Mesenchymal stem cell (in vitro differentiated cells and primary cell): ENCODE data around the gene ANKS4B.

Experiments used
- DNase-seq: peaks from one replicate; pipeline ENCODE4 v3.0.0-alpha.2; 2013
- H2AFZ ChIP-seq: one replicate; pipeline ENCODE4 v1.6.1; 2013; ENCODE audit warnings: low read depth, mild to moderate bottlenecking, control low read depth, inconsistent platforms, low read length, moderate library complexity
- H2AK5ac ChIP-seq: 2 replicates; pipeline ENCODE4 v1.6.1; 2013; ENCODE audit warnings: low read length, moderate library complexity, mild to moderate bottlenecking, inconsistent platforms; ENCODE audit not compliant: severe bottlenecking
- H2BK120ac ChIP-seq: one replicate; pipeline ENCODE4 v1.6.1; 2013; ENCODE audit warnings: low read depth, mild to moderate bottlenecking, inconsistent platforms, low read length, moderate library complexity
- H2BK12ac ChIP-seq, 2 experiments: one replicate each; pipeline ENCODE4 v1.6.1; 2013; ENCODE audit warnings: inconsistent platforms in 2 of 2, low read length in 2 of 2, mild to moderate bottlenecking in 2 of 2, moderate library complexity in 2 of 2, control low read depth in 1 of 2
- H2BK15ac ChIP-seq: one replicate; pipeline ENCODE4 v1.6.1; 2013; ENCODE audit warnings: mild to moderate bottlenecking, low read depth, inconsistent platforms; ENCODE audit not compliant: poor library complexity, severe bottlenecking
- H2BK5ac ChIP-seq: 2 replicates; pipeline ENCODE4 v1.6.1; 2013; ENCODE audit warnings: low read depth, mild to moderate bottlenecking, low read length, control low read depth, inconsistent platforms; ENCODE audit not compliant: poor library complexity, severe bottlenecking
- H3K14ac ChIP-seq, 2 experiments: one replicate each; pipeline ENCODE4 v1.6.1; 2013; ENCODE audit warnings: inconsistent platforms in 2 of 2, low read length in 2 of 2, control low read depth in 1 of 2, mild to moderate bottlenecking in 1 of 2, moderate library complexity in 1 of 2
- H3K18ac ChIP-seq, 2 experiments: one replicate each; pipeline ENCODE4 v1.6.1; 2013; ENCODE audit warnings: inconsistent platforms in 2 of 2, low read length in 2 of 2, control low read depth in 1 of 2, low read depth in 1 of 2, mild to moderate bottlenecking in 1 of 2
- H3K23ac ChIP-seq, 2 experiments: one replicate each; pipeline ENCODE4 v1.6.1; 2013; ENCODE audit warnings: inconsistent platforms in 2 of 2, low read length in 2 of 2, mild to moderate bottlenecking in 2 of 2, moderate library complexity in 2 of 2, control low read depth in 1 of 2
- H3K27ac ChIP-seq: 2 replicates; pipeline ENCODE4 v1.5.1; 2013; ENCODE audit warnings: mild to moderate bottlenecking, moderate library complexity, low read length, control low read depth, inconsistent platforms; ENCODE audit not compliant: poor library complexity, severe bottlenecking
- H3K27me3 ChIP-seq, 2 experiments: 2 replicates each; pipeline versions ENCODE4 v1.6.1 to v1.7.0; 2013; ENCODE audit warnings: low read length in 2 of 2, mild to moderate bottlenecking in 2 of 2, moderate library complexity in 2 of 2, control low read depth in 1 of 2, inconsistent platforms in 1 of 2; ENCODE audit not compliant: control insufficient read depth in 1 of 2, insufficient read depth in 1 of 2
- H3K36me3 ChIP-seq, 2 experiments: 2 replicates each; pipeline versions ENCODE4 v1.6.1 to v1.7.0; 2013; ENCODE audit warnings: low read length in 2 of 2, control low read depth in 1 of 2, inconsistent platforms in 1 of 2, low read depth in 1 of 2, mild to moderate bottlenecking in 1 of 2; ENCODE audit not compliant: insufficient read depth in 2 of 2, control insufficient read depth in 1 of 2
- H3K4ac ChIP-seq, 2 experiments: one replicate each; pipeline ENCODE4 v1.6.1; 2013; ENCODE audit warnings: inconsistent platforms in 2 of 2, low read length in 2 of 2, mild to moderate bottlenecking in 2 of 2, moderate library complexity in 2 of 2, control low read depth in 1 of 2, low read depth in 1 of 2
- H3K4me1 ChIP-seq: 2 replicates; pipeline ENCODE4 v1.6.1; 2013; ENCODE audit warnings: low read depth, low read length, control low read depth; ENCODE audit not compliant: control insufficient read depth, insufficient read depth
- H3K4me2 ChIP-seq: 2 replicates; pipeline ENCODE4 v1.6.1; 2013; ENCODE audit warnings: low read length, mild to moderate bottlenecking, inconsistent platforms; ENCODE audit not compliant: poor library complexity, severe bottlenecking
- H3K4me3 ChIP-seq, 2 experiments: 2 replicates each; pipeline versions ENCODE4 v1.5.1 to v1.7.0; 2013; ENCODE audit warnings: low read length in 2 of 2, mild to moderate bottlenecking in 2 of 2, control low read depth in 1 of 2, low read depth in 1 of 2; ENCODE audit not compliant: insufficient read depth in 1 of 2
- H3K79me1 ChIP-seq: replicated peaks from 2 replicates; pipeline ENCODE4 v1.6.1; 2013; ENCODE audit warnings: mild to moderate bottlenecking, control low read depth, low read length, inconsistent platforms; ENCODE audit not compliant: poor library complexity, severe bottlenecking
- H3K9ac ChIP-seq: 2 replicates; pipeline ENCODE4 v1.7.0; 2013; ENCODE audit warnings: mild to moderate bottlenecking, low read length, moderate library complexity
- H3K9me3 ChIP-seq: 2 replicates; pipeline ENCODE4 v1.7.0; 2013; ENCODE audit warnings: mild to moderate bottlenecking, low read length; ENCODE audit not compliant: control insufficient read depth
- H4K8ac ChIP-seq: one replicate; pipeline ENCODE4 v1.6.1; 2013; ENCODE audit warnings: inconsistent platforms, mild to moderate bottlenecking, low read length, moderate library complexity
- H4K91ac ChIP-seq: one replicate; pipeline ENCODE4 v1.6.1; 2013; ENCODE audit warnings: mild to moderate bottlenecking, low read length, inconsistent platforms
- WGBS: methylation state at CpG from one replicate; pipeline ENCODE4 v1.1.7; 2013; ENCODE audit warnings: mixed read lengths; 5-methylcytosine and 5-hydroxymethylcytosine counted together

Gene ANKS4B

GRCh38 chr16:21260870-21261791, 27.6 kb downstream of the ANKS4B start:
- no peaks in the 10 kb centered on the region for H3K9me3 ChIP-seq
- H3K36me3 ChIP-seq, result no peaks in the 10 kb centered on the region
- H3K14ac ChIP-seq, result no peak overlapping the region
- no peaks in the 10 kb centered on the region for H3K27me3 ChIP-seq
- H3K9ac ChIP-seq, result no peak overlapping the region
- peak; percentile 37 for DNase-seq
- H3K79me1 ChIP-seq, result no peaks in the 10 kb centered on the region
- H3K4me1 ChIP-seq, result peaks cover 12% of the 10 kb centered on the region
- H2AFZ ChIP-seq, result no peak overlapping the region
- peak overlapping the region; percentile 8 for H3K4me2 ChIP-seq
- H2BK120ac ChIP-seq, result no peak overlapping the region
- H2BK5ac ChIP-seq, result no peak overlapping the region
- 82% methylated on average over 8 of the region's 9 CpGs for WGBS
- peak overlapping the region; percentile 91 for H2AK5ac ChIP-seq
- H2BK12ac ChIP-seq, result no peak overlapping the region
- H3K23ac ChIP-seq, result no peak overlapping the region
- no peak overlapping the region for H3K4ac ChIP-seq
- peak overlapping the region; percentile 49 for H3K27ac ChIP-seq
- H2BK15ac ChIP-seq, result no peak overlapping the region
- H4K8ac ChIP-seq, result no peak overlapping the region
- no peak overlapping the region for H4K91ac ChIP-seq
- H3K18ac ChIP-seq, result no peak overlapping the region
- H3K4me3 ChIP-seq, result no peak overlapping the region

- H3K14ac ChIP-seq, result no peak overlapping the region
- peak overlapping the region; percentile 47 for H3K9ac ChIP-seq
- H3K79me1 ChIP-seq, result no peaks in the 10 kb centered on the region
- no peaks in the 10 kb centered on the region for H3K9me3 ChIP-seq
- no peak overlapping the region for H3K4me3 ChIP-seq
- H3K18ac ChIP-seq, result no peak overlapping the region
- no peak overlapping the region for H2BK5ac ChIP-seq
- H3K36me3 ChIP-seq, result no peaks in the 10 kb centered on the region
- H2BK120ac ChIP-seq, result no peak overlapping the region
- H2AK5ac ChIP-seq, result no peak overlapping the region
- WGBS, result 87% methylated on average over 11 of the region's 12 CpGs
- H2BK15ac ChIP-seq, result no peak overlapping the region
- peaks cover 12% of the 10 kb centered on the region for H3K4me1 ChIP-seq
- H3K27ac ChIP-seq, result no peak overlapping the region
- no peak overlapping the region for H4K91ac ChIP-seq
- no peak overlapping the region for H3K4ac ChIP-seq
- DNase-seq, result no peak
- H3K23ac ChIP-seq, result no peak overlapping the region
- no peak overlapping the region for H4K8ac ChIP-seq
- H2BK12ac ChIP-seq, result no peak overlapping the region
- no peaks in the 10 kb centered on the region for H3K27me3 ChIP-seq
- H3K4me2 ChIP-seq, result no peak overlapping the region
- no peak overlapping the region for H2AFZ ChIP-seq
Observed at GRCh38 chr16:21262779-21263639, 29.5 kb downstream of the ANKS4B start.

- no peak overlapping the region for H2BK15ac ChIP-seq
- no peak overlapping the region for H2AFZ ChIP-seq
- WGBS, result 71% methylated on average over 8 of the region's 14 CpGs
- no peak overlapping the region for H3K18ac ChIP-seq
- no peak overlapping the region for H2AK5ac ChIP-seq
- no peak overlapping the region for H4K91ac ChIP-seq
- DNase-seq, result no peak
- H2BK12ac ChIP-seq, result no peak overlapping the region
- no peak overlapping the region for H3K14ac ChIP-seq
- no peaks in the 10 kb centered on the region for H3K9me3 ChIP-seq
- peak overlapping the region; percentile 47 for H3K9ac ChIP-seq
- H3K4ac ChIP-seq, result no peak overlapping the region
- H4K8ac ChIP-seq, result no peak overlapping the region
- H3K4me2 ChIP-seq, result no peak overlapping the region
- no peaks in the 10 kb centered on the region for H3K27me3 ChIP-seq
- H3K23ac ChIP-seq, result no peak overlapping the region
- no peaks in the 10 kb centered on the region for H3K79me1 ChIP-seq
- no peak overlapping the region for H3K27ac ChIP-seq
- no peaks in the 10 kb centered on the region for H3K36me3 ChIP-seq
- H2BK120ac ChIP-seq, result no peak overlapping the region
- no peak overlapping the region for H2BK5ac ChIP-seq
- peaks cover 12% of the 10 kb centered on the region for H3K4me1 ChIP-seq
- no peak overlapping the region for H3K4me3 ChIP-seq
Observed at GRCh38 chr16:21263640-21264570, 30.4 kb downstream of the ANKS4B start.
